GM21737 (cell line): ENCODE measurements around the gene AP5Z1.

Experiments
- ATAC-seq: cut with Tn5 transposase; IDR thresholded peaks from one replicate; pipeline ENCODE4 v1.9.1; 2021; ENCODE audit warnings: mild to moderate bottlenecking, moderate library complexity; ENCODE audit not compliant: unreplicated experiment

AP5Z1 gene, protein sequence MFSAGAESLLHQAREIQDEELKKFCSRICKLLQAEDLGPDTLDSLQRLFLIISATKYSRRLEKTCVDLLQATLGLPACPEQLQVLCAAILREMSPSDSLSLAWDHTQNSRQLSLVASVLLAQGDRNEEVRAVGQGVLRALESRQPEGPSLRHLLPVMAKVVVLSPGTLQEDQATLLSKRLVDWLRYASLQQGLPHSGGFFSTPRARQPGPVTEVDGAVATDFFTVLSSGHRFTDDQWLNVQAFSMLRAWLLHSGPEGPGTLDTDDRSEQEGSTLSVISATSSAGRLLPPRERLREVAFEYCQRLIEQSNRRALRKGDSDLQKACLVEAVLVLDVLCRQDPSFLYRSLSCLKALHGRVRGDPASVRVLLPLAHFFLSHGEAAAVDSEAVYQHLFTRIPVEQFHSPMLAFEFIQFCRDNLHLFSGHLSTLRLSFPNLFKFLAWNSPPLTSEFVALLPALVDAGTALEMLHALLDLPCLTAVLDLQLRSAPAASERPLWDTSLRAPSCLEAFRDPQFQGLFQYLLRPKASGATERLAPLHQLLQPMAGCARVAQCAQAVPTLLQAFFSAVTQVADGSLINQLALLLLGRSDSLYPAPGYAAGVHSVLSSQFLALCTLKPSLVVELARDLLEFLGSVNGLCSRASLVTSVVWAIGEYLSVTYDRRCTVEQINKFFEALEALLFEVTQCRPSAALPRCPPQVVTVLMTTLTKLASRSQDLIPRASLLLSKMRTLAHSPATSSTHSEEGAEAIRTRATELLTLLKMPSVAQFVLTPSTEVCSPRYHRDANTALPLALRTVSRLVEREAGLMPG

GRCh38 chr7:4775250-4775847 lies at the start of gene AP5Z1:
AP5Z1 (plus strand) TSS chr7:4775623; CDS start chr7:4775716, 93 bp downstream.
- peak; percentile 87 for ATAC-seq

DNA sequence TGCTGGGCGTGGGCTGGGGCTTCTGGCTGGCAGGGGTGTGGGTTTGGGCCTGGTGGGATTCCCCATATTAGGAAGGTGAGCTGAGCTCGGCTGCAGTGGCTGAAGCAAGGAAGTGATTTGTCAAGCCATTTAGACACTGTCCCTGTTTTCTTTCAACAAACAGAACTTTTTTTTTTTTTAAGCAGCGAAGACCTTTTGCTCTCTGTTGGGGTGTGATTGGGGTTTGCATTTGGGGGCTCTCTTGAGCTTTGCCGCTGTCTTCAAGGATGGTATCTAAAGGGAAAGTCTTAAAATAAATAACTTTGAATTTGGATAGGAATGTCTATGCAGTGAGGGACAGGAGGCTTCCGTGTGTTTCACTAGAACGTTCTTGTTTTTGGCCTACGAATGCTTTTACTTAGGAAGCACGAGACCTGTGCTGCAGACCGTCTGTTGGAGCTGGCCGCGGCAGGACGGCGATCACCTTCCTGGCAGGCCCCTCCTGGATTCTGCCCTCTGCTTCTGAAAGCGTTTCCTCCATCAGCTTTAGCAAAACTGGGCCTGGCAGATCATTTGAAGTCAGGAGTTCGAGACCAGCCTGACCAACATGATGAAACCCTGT lies 49.5 kb upstream of the AP5Z1 start:
- ATAC-seq, result no peak

GRCh38 chr7:4726566-4726965 lies 48.9 kb upstream of the AP5Z1 start:
- ATAC-seq, result no peak

DNA sequence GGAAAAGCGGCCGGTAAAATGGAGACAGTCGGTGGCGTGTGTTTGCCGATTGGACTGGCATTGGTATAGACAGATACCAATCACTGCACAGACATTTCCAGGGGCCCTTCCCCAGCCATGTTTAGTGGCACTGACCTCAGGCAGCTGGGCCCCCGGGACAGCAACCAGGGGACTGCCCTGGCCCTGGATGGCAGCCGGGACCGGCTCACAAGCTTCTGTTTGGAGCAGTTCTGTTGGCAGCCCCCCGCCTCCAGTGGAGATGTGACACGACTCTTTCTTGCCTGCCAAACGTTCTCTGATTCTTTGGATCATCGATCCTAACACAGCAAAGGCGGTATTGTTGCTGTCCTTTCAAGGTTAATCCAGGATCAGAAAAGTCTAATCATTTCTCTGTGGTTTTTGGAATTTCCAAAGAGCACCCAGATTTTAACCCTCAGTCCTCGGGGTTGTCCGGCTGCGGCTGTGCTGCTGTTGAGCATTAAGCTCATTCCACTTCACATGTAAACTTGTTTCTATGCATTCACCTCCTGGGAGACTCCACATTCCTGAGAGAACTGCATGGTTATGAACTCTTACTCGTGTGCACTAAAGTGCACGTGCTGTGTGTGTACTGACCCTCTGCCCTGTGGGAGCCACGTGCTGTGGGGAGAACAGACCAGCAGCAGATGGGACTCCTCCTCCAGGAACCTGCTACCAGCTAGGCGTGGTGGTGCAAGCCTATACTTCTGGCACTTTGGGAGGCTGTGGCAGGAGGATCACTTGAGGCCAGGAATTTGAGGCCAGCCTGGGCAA lies 47.3 kb upstream of the AP5Z1 start:
- ATAC-seq, result no peak

DNA sequence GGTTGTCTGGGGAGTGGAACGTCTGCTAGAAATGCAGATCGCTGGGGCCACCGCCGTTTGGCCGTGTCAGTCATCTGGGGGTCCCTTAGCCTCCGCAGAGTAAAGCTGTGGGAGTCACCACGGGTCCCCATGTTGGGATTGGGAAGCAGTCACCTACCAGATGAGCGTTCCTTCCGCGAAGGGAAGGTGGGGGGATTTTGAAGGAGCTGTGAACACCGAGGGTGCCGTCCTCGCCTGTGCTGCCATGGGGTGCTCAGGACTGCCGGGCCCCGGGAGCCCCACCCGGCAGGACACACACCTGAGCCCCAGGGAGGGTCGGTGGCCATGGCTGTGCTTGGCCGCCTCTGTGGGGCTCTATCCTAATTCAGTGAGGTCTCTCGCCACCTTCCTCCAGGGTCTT lies 46.2 kb upstream of the AP5Z1 start:
- no peak for ATAC-seq

GRCh38 chr7:4730276-4730675 lies 45.1 kb upstream of the AP5Z1 start:
- no peak for ATAC-seq

DNA sequence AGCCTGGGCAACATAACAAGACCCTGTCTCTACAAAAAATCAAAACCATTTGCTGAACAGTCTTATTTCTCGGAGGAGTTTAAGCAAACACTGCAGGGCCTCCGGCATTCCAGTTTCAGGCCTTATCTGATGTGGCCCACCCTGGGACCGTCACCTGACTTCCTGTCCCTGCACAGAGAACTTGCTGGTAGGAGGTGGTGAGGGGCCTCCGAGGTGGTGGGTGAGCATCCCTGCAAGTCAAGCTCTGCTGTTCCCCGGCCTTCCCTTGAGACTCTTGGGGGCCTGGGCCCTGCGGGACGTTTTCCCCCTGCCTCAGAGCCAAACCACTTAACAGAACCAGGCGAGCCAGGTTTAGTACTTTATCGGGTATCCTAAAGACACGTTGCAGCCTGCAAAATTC lies 44.5 kb upstream of the AP5Z1 start:
- no peak for ATAC-seq

DNA sequence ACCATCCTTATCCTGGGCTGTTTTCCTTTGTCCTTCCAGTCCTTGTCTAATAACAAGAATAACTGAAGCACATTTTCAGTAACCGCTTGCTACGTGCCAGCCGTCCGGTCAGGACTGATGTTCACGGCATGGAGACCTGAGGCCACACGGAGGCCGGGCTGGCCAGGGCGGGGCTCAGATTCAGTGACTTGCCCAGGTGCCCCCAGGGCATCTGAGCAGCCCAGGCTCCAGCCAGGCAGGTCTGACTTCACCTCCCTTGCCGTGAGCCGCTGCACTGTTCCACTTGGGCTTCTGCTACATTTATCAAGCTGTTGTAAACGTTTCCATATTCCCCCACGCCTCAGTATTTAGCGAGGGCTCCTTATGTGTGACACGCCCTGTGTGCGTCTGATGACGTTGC lies 43.6 kb upstream of the AP5Z1 start:
- ATAC-seq, result no peak

DNA sequence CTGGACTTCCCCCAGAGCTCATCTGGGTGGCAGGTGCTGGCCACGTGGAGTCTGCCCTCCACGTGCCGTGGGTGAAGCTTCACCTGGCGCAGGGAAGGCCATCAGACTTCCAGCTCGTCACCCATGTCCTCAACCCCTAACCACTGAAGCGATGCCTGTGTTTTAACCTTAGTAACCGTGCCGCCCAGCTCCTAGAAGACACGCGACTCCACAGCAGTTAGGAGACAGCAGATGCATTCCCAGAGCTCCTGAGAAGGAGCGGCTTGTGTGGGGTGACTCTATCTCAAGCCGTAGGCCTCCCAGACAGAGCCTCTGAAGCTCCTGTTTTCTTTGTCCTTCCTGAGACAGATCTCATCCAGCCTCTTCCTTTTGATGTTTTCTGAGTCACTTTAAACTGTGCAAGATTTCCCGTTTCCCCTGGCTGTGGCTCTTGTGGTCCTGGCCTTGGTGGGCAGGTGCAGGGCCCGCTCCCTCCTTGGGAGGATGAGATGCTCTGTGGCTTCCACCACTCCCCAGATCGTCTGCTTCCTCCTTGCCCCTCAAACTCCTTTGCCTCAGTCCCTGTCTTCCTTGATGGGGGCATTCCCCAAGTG lies 41.4 kb upstream of the AP5Z1 start:
- no peak for ATAC-seq

GRCh38 chr7:4734587-4735345 lies 40.7 kb upstream of the AP5Z1 start:
- no peak for ATAC-seq

DNA sequence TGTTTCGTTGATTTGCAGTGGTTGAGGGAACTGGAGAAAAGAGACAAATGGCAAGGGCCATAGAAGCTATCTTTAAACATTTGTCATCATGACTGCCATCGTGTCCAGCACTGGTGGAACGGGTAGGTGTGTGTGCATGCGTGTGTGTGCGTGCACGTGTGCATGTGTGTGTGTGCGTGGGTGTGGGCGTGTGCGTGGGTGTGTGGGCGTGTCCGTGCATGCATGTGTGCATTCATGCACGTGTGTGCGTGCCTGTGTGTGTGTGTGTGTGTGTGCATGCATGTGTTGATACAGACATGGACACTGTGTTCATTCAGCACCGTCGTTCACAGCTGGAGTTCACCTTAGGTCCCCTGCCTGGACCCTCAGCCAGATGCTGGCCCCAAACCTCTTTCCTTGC lies 38.1 kb upstream of the AP5Z1 start:
- ATAC-seq, result no peak

DNA sequence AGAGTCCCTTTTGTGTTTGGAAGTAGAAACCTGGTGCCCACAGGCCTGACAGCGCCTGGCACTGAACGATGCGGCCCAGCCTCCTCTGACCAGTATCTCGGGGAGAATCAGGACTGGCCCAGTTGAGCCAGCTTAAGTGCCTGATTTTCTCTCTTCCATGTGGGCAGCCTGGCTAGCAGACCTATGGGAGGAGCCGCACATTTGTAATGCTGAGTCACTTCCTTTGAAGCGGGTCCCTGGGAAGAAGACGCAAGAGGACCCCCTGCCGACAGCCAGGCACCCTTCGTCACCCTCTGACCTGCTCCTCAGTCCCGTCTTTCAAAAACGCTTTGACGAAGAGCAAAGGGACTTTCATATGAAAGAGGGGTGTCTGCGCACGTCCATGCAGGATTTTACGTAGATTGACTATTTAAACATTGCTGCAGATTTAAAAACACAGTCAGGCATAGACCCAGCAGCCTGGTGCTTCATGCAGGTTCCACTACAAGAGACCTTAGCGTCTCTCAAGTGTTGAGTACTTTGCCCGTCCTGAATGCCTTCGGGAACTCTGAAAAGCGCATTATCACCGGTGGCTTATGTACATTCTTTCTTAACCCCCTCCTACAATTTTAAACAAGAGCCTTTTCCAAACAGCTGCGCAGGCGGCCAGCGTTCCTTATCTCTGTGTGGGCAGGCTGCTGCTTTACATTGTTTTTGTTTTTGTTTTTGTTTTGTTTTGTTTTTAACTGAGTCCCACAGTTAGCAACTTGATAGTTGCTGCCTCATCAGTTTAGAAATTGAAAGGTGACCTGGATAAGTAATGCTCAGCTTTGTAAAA lies 36.5 kb upstream of the AP5Z1 start:
- ATAC-seq, result no peak

DNA sequence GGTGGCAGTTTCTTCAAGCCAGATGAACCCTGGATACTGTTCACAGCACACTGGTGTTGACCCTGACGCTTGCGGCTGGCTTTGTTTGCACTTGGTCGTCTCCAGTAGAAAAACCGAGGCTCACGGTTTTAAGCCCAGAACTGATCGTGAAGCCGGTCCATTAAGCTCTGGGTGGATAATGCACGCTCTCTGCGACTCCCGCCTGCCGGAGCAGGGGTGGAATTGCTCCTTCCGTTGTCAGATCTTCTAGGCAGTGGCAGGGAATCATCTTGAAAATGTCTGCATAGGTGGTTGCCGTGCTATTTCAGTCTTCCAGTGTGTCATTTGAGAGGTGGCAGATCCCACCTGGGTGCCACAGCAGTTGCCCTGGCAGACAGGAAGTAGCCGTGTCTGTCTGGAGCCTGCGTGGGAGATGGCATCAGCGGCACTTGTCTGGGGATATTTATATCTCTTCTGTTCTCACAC lies 35.9 kb upstream of the AP5Z1 start:
- no peak for ATAC-seq

DNA sequence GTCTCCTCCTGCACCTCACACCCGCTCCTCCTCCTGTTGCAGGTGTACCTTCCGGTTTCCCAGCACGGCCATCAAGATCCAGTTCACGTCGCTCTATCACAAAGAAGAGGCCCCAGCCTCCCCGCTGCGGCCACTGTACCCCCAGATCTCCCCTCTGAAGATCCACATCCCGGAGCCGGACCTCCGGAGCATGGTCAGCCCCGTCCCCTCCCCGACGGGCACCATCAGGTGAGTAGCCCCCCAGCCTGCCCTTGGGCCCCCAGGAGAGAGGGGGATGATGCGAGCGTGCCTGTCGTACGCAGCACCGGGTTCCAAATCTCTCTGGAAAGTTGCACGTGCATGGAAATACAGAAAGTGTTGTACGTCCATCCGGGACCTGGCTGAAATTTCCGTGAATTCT lies 34.6 kb upstream of the AP5Z1 start:
- ATAC-seq, result no peak

DNA sequence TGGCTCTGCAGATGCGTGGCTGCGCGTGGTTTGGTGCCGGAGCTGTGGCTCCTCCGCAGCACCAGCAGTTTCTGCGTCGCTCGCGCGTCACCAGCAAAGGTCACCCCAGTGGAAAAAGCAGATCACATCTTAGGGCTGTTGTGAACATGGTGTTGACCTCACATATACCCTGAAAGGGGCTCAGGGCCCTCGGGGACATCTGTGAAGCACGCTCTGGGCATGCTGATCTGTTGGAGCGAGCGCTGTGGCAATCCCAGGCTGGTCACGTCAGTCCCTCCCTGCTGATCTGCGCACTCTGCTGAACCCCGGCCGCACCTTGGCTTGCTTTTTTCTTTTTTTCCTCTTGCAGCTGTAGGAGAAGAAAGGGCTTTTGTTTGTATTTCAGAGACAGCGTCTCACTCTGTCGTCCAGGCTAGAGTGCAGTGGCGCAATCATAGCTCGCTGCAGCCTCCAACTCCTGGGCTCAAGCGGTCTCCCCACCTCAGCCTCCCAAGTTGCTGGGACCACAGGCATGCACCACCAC lies 33.3 kb upstream of the AP5Z1 start:
- ATAC-seq, result no peak

DNA sequence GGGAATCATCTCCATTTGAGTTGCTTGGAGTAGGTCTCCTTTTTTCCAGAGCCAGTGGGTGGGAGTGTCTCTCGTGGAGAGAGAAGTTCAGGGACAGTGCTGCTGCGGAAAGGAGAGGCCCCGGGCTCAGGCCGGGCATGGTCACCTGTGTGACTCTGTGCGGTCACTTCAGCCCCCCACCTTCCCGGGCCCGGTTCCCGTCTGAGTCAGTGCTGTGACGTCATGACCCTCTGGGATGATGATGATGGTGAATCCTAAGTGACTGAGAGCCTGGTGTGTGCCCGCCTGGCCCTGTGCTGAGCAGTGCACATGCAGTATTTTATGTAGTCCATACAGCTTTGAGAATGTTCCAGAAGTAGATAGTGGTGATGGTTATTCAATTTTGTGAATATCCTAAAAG lies 32.6 kb upstream of the AP5Z1 start:
- ATAC-seq, result no peak

GRCh38 chr7:4744391-4745264 lies 30.8 kb upstream of the AP5Z1 start:
- peak; percentile 64 for ATAC-seq
